IMR-90 (cell line): Measurements from ENCODE around the gene PTPRG. TPM values are rescaled to one million over a fixed set of nuclear protein-coding genes. Genes with fewer than 3 reads are reported as not detected.

Experiments used
- ATAC-seq: fragments of 200-7000 bp; cut with Tn5 transposase; 2 replicates; pipeline ENCODE4 v1.9.1; 2020; ENCODE audit warnings: low read depth, mild to moderate bottlenecking, moderate library complexity
- BruUV-seq: library from RNA; stranded (reverse); fragments of 400-500 nt; replicated peaks from 2 replicates; lab custom pipeline; 2021; lab: Mats Ljungman, UMichigan
- CTCF ChIA-PET: fragments of 300-600 bp; formaldehyde crosslinking; extraction: SDS; loops from one replicate; lab custom pipeline; 2021; ENCODE audit warnings: antibody characterized with exemption; lab: Yijun Ruan, JAX
- POLR2A ChIA-PET: fragments of 300-600 bp; sonication (Branson Sonifier 250); formaldehyde crosslinking; loops from one replicate; lab custom pipeline; 2022; ENCODE audit warnings: antibody characterized with exemption; ENCODE audit not compliant: unreplicated experiment; lab: Charles Lee
- DNase-seq: peaks from one replicate; pipeline ENCODE4 v3.0.0; 2013
- H2AFZ ChIP-seq: replicated peaks from 2 replicates; pipeline ENCODE3; 2013; ENCODE audit warnings: low read length, mild to moderate bottlenecking; ENCODE audit not compliant: poor library complexity
- H2AK5ac ChIP-seq: 2 replicates; pipeline ENCODE4 v1.6.1; 2013; ENCODE audit warnings: low read depth, low read length, inconsistent platforms
- H2AK9ac ChIP-seq: replicated peaks from 2 replicates; pipeline ENCODE3; 2013; ENCODE audit warnings: mild to moderate bottlenecking, low read depth, low read length, moderate library complexity; ENCODE audit not compliant: poor library complexity
- H2BK120ac ChIP-seq: 2 replicates; pipeline ENCODE4 v1.6.1; 2013; ENCODE audit warnings: low read depth, low read length, inconsistent platforms
- H2BK15ac ChIP-seq: 3 replicates; pipeline ENCODE4 v1.6.1; 2013; ENCODE audit warnings: low read depth, low read length, inconsistent platforms
- H2BK20ac ChIP-seq: 2 replicates; pipeline ENCODE4 v1.6.1; 2013; ENCODE audit warnings: low read depth, mild to moderate bottlenecking, inconsistent platforms, low read length, moderate library complexity
- H2BK5ac ChIP-seq: 2 replicates; pipeline ENCODE4 v1.6.1; 2013; ENCODE audit warnings: mild to moderate bottlenecking, low read depth, low read length, inconsistent platforms; ENCODE audit not compliant: poor library complexity, severe bottlenecking
- H3K14ac ChIP-seq: replicated peaks from 2 replicates; pipeline ENCODE4 v1.6.1; 2013; ENCODE audit warnings: low read depth, low read length, inconsistent platforms
- H3K18ac ChIP-seq: 2 replicates; pipeline ENCODE4 v1.6.1; 2013; ENCODE audit warnings: low read depth, low read length, control low read depth
- H3K23ac ChIP-seq: 2 replicates; pipeline ENCODE4 v1.6.1; 2013; ENCODE audit warnings: low read depth, low read length, inconsistent platforms
- H3K27ac ChIP-seq: 2 replicates; pipeline ENCODE4 v1.5.1; 2013; ENCODE audit warnings: mild to moderate bottlenecking, control low read depth, low read length; ENCODE audit not compliant: insufficient read depth
- H3K27me3 ChIP-seq: 2 replicates; pipeline ENCODE4 v1.6.1; 2013; ENCODE audit warnings: low read length; ENCODE audit not compliant: control insufficient read depth, insufficient read depth
- H3K36me3 ChIP-seq: 2 replicates; pipeline ENCODE4 v1.6.1; 2013; ENCODE audit warnings: low read length, mixed read lengths; ENCODE audit not compliant: control insufficient read depth, insufficient read depth
- H3K4ac ChIP-seq: 2 replicates; pipeline ENCODE4 v1.6.1; 2013; ENCODE audit warnings: low read depth, low read length, inconsistent platforms
- H3K4me1 ChIP-seq: 2 replicates; pipeline ENCODE4 v1.6.1; 2013; ENCODE audit warnings: low read length, mixed read lengths; ENCODE audit not compliant: control insufficient read depth, insufficient read depth
- H3K4me2 ChIP-seq: 2 replicates; pipeline ENCODE4 v1.6.1; 2013; ENCODE audit warnings: low read depth, mild to moderate bottlenecking, control low read depth, low read length, moderate library complexity
- H3K4me3 ChIP-seq: 2 replicates; pipeline ENCODE4 v1.5.1; 2013; ENCODE audit warnings: low read depth, mild to moderate bottlenecking, control low read depth, low read length, moderate library complexity; ENCODE audit not compliant: insufficient read depth
- H3K56ac ChIP-seq: 2 replicates; pipeline ENCODE4 v1.6.1; 2013; ENCODE audit warnings: low read length, inconsistent platforms; ENCODE audit not compliant: insufficient read depth; ENCODE audit errors: extremely low read depth
- H3K79me1 ChIP-seq, 2 experiments: 2 replicates each; pipeline ENCODE4 v1.6.1; 2013; ENCODE audit warnings: low read length in 2 of 2, inconsistent platforms in 1 of 2, low read depth in 1 of 2
- H3K9ac ChIP-seq: 2 replicates; pipeline ENCODE4 v1.6.1; 2013; ENCODE audit warnings: low read depth, low read length, control low read depth
- H3K9me1 ChIP-seq: 2 replicates; pipeline ENCODE4 v1.6.1; 2013; ENCODE audit warnings: low read length, inconsistent platforms; ENCODE audit not compliant: insufficient read depth
- H3K9me3 ChIP-seq: 2 replicates; pipeline ENCODE4 v1.6.1; 2013; ENCODE audit warnings: low read length; ENCODE audit not compliant: control insufficient read depth, insufficient read depth
- H4K20me1 ChIP-seq: 2 replicates; pipeline ENCODE4 v1.6.1; 2013; ENCODE audit warnings: low read length, inconsistent platforms; ENCODE audit not compliant: insufficient read depth
- H4K5ac ChIP-seq: 2 replicates; pipeline ENCODE4 v1.6.1; 2013; ENCODE audit warnings: mild to moderate bottlenecking, low read depth, low read length, control low read depth
- H4K8ac ChIP-seq, 2 experiments: 2 replicates each; pipeline ENCODE4 v1.6.1; 2013; ENCODE audit warnings: low read depth in 2 of 2, low read length in 2 of 2, control low read depth in 1 of 2, inconsistent platforms in 1 of 2
- H4K91ac ChIP-seq: 2 replicates; pipeline ENCODE4 v1.6.1; 2013; ENCODE audit warnings: low read depth, low read length, inconsistent platforms; ENCODE audit not compliant: insufficient read depth
- BHLHE40 ChIP-seq: fragments of 150-350 bp; IDR thresholded peaks from 2 replicates; pipeline ENCODE4 v1.6.1; 2016; ENCODE audit warnings: mild to moderate bottlenecking, low read depth, low read length
- CEBPB ChIP-seq: IDR thresholded peaks from 2 replicates; pipeline ENCODE4 v1.6.1; 2012; ENCODE audit warnings: low read depth, low read length, improper control_type of control experiment
- CHD1 ChIP-seq: IDR thresholded peaks from 2 replicates; pipeline ENCODE4 v1.6.1; 2012; ENCODE audit warnings: low read depth, low read length, improper control_type of control experiment
- CTCF ChIP-seq: conservative IDR thresholded peaks from 2 replicates; pipeline ENCODE4 v1.5.1; 2012; ENCODE audit warnings: mild to moderate bottlenecking, low read depth, low read length, improper control_type of control experiment
- FOS ChIP-seq: fragments of 150-350 bp; IDR thresholded peaks from 2 replicates; pipeline ENCODE4 v1.6.1; 2016; ENCODE audit warnings: low read depth, low read length
- MAFK ChIP-seq: IDR thresholded peaks from 2 replicates; pipeline ENCODE4 v1.6.1; 2012; ENCODE audit warnings: low read depth, low read length, improper control_type of control experiment
- MAZ ChIP-seq: IDR thresholded peaks from 2 replicates; pipeline ENCODE4 v1.6.1; 2012; ENCODE audit warnings: low read depth, mild to moderate bottlenecking, low read length, improper control_type of control experiment, moderate library complexity, borderline replicate concordance
- MXI1 ChIP-seq: IDR thresholded peaks from 2 replicates; pipeline ENCODE4 v1.6.1; 2012; ENCODE audit warnings: low read depth, mild to moderate bottlenecking, low read length, moderate library complexity, borderline replicate concordance
- POLR2A ChIP-seq: IDR thresholded peaks from 2 replicates; pipeline ENCODE4 v1.6.1; 2012; ENCODE audit warnings: mild to moderate bottlenecking, low read depth, low read length
- RAD21 ChIP-seq: IDR thresholded peaks from 2 replicates; pipeline ENCODE4 v1.6.1; 2012; ENCODE audit warnings: low read length, improper control_type of control experiment
- RCOR1 ChIP-seq: IDR thresholded peaks from 2 replicates; pipeline ENCODE4 v1.6.1; 2012; ENCODE audit warnings: mild to moderate bottlenecking, low read length, improper control_type of control experiment; ENCODE audit not compliant: insufficient replicate concordance
- RFX5 ChIP-seq: IDR thresholded peaks from 2 replicates; pipeline ENCODE4 v1.8.0; 2012; ENCODE audit warnings: low read depth, mild to moderate bottlenecking, low read length, moderate library complexity
- SMC3 ChIP-seq: fragments of 150-350 bp; IDR thresholded peaks from 2 replicates; pipeline ENCODE4 v1.6.1; 2016; ENCODE audit warnings: low read depth, mild to moderate bottlenecking, antibody characterized with exemption, low read length, moderate library complexity
- USF2 ChIP-seq: fragments of 150-350 bp; IDR thresholded peaks from 2 replicates; pipeline ENCODE4 v1.6.1; 2017; ENCODE audit warnings: mild to moderate bottlenecking, antibody characterized with exemption, low read length, low read depth
- dilution Hi-C: fragments of 300-500 bp; cut with HindIII; formaldehyde crosslinking; loops from one replicate; pipeline ENCODE4 v1.14.3; 2018; ENCODE audit warnings: low sequenced_read_pairs; ENCODE audit not compliant: unreplicated experiment
- in situ Hi-C: fragments of 300-500 bp; cut with MboI; formaldehyde crosslinking; loops from 3 replicates; pipeline ENCODE4 v1.14.3; 2019; ENCODE audit warnings: low sequenced_read_pairs, inconsistent platforms, mixed read lengths
- intact Hi-C: fragments of 100-400 bp; cut with micrococcal nuclease; formaldehyde crosslinking; loops from 2 replicates; pipeline ENCODE4 v1.10.0; 2022
- polyA plus RNA-seq, 3 experiments: library from polyadenylated mRNA; depleted of rRNA; stranded (reverse); fragments of >200 nt; gene quantifications; 2 replicates each; pipeline ENCODE4 v1.2.3, GENCODE V29; 2012; ENCODE audit warnings: low replicate concordance in 1 of 3
- total RNA-seq: library from RNA; depleted of rRNA; stranded (reverse); fragments of >200 nt; gene quantifications from 2 replicates; pipeline ENCODE4 v1.2.3, GENCODE V29; 2012
- TF ChIP-seq, protein P1 (sequence below): fragments of 150-350 bp; IDR thresholded peaks from 2 replicates; pipeline ENCODE4 v1.6.1; 2016; ENCODE audit warnings: low read depth, mild to moderate bottlenecking, low read length, moderate library complexity, borderline replicate concordance

PTPRG gene
- total and polyA plus RNA-seq, 2 of the 4 experiments (the other 2 are of a cell fraction) = 7.7 to 31.0 TPM

- no peak overlapping the region for H4K5ac ChIP-seq
- no peak overlapping the region for H2AK5ac ChIP-seq
- no peak overlapping the region for H3K4ac ChIP-seq
- no peak overlapping the region for H3K27ac ChIP-seq
- ChIA-PET POLR2A (no interaction called here), CTCF (interaction anchor here (1.0 kb wide), 1 partner anchor 9 kb away, joined by 5 read pairs; no protein-coding TSS in a partner anchor)
- H3K56ac ChIP-seq = no peak overlapping the region
- no peak overlapping the region for H3K23ac ChIP-seq
- no peaks in the 10 kb centered on the region; the same call in 1 of the 2 replicates for H3K4me1 ChIP-seq
- peaks cover 14% of the 10 kb centered on the region; the same call in 1 of the 2 replicates for H3K9me1 ChIP-seq
- no peak overlapping the region for H2AK9ac ChIP-seq
- no TSS peak for BruUV-seq
- no peaks in the 10 kb centered on the region for H3K9me3 ChIP-seq
- H3K79me1 ChIP-seq = no peaks in the 10 kb centered on the region
- H3K36me3 ChIP-seq = peaks cover 15% of the 10 kb centered on the region
- H2BK15ac ChIP-seq = no peak overlapping the region
- H4K91ac ChIP-seq = no peak overlapping the region
- no peak overlapping the region for H4K8ac ChIP-seq
- no peak overlapping the region for H2AFZ ChIP-seq
- intact Hi-C loops = no loop called here
- H3K4me2 ChIP-seq = no peak overlapping the region
- no peak overlapping the region for H2BK5ac ChIP-seq
- H3K27me3 ChIP-seq = no peaks in the 10 kb centered on the region
- ATAC-seq (no peak), DNase-seq (no peak)
- H2BK120ac ChIP-seq = no peak overlapping the region
- dilution Hi-C loops = no loop called here
- no peaks in the 10 kb centered on the region for H4K20me1 ChIP-seq
- no peak overlapping the region for H3K18ac ChIP-seq
- in situ Hi-C loops = loop anchor here (25.0 kb wide), 1 partner anchor 1017 kb away; no protein-coding TSS in a partner anchor
- H3K14ac ChIP-seq = no peak overlapping the region
- no peak overlapping the region for H2BK20ac ChIP-seq
- no peak for TF ChIP-seq CHD1
- no peak for TF ChIP-seq FOS
- TF ChIP-seq CTCF = no peak
- no peak for TF ChIP-seq SMC3
- no peak for TF ChIP-seq POLR2A
- TF ChIP-seq, protein P1, sequence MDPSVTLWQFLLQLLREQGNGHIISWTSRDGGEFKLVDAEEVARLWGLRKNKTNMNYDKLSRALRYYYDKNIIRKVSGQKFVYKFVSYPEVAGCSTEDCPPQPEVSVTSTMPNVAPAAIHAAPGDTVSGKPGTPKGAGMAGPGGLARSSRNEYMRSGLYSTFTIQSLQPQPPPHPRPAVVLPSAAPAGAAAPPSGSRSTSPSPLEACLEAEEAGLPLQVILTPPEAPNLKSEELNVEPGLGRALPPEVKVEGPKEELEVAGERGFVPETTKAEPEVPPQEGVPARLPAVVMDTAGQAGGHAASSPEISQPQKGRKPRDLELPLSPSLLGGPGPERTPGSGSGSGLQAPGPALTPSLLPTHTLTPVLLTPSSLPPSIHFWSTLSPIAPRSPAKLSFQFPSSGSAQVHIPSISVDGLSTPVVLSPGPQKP = no peak
- no peak for TF ChIP-seq CEBPB
- no peak for TF ChIP-seq MAFK
- no peak for TF ChIP-seq USF2
- TF ChIP-seq MAZ = no peak
- no peak for TF ChIP-seq RCOR1
- TF ChIP-seq RFX5 = no peak
- no peak for TF ChIP-seq MXI1
- TF ChIP-seq RAD21 = no peak
- no peak for TF ChIP-seq BHLHE40
- no peak overlapping the region for H3K9ac ChIP-seq
- H3K4me3 ChIP-seq = no peak overlapping the region
These were observed 659.2 kb downstream of the PTPRG start for GRCh38 chr3:62220616-62221015.
